ENCODE measurements around the gene MC4R.

Gene MC4R

DNA sequence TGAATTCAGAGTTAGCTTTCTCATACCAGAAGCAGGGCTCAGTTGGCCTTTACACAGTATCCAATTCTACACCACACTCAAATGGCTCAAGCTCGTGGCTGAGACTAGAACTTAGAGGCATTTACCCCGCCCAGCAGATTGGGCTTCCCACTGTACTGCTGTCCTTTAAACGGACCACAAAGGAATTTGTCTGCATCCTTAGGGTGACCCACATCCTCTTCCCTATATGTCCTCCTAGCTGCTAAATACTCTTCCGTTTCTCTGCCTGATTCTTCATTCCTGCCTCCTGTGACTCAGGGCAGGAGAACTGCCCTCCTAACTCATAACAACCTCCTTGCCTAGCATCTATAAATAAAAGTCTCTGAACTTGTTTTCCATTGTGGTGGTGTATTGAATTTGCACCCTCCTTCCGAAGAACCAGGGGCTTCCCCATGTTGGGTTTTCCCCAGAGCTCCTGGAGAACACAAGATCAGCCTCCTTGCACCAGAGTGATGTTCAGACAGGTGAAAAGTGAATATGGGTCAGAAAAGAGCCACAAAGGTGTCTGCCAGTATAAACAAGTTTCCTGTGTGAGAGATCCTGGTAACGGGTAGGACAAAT, 32.0 kb upstream of the MC4R start:
- DNase-seq (ENCODE audit: low read depth) = no peak
- H3K4me3 ChIP-seq (ENCODE audit: low read depth, low read length) = no peak overlapping the region
- TF ChIP-seq, protein P1, sequence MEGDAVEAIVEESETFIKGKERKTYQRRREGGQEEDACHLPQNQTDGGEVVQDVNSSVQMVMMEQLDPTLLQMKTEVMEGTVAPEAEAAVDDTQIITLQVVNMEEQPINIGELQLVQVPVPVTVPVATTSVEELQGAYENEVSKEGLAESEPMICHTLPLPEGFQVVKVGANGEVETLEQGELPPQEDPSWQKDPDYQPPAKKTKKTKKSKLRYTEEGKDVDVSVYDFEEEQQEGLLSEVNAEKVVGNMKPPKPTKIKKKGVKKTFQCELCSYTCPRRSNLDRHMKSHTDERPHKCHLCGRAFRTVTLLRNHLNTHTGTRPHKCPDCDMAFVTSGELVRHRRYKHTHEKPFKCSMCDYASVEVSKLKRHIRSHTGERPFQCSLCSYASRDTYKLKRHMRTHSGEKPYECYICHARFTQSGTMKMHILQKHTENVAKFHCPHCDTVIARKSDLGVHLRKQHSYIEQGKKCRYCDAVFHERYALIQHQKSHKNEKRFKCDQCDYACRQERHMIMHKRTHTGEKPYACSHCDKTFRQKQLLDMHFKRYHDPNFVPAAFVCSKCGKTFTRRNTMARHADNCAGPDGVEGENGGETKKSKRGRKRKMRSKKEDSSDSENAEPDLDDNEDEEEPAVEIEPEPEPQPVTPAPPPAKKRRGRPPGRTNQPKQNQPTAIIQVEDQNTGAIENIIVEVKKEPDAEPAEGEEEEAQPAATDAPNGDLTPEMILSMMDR (IDR thresholded peaks at IDR 0.05; ENCODE audit: low read depth, low read length, missing control alignments) = no peak

DNA sequence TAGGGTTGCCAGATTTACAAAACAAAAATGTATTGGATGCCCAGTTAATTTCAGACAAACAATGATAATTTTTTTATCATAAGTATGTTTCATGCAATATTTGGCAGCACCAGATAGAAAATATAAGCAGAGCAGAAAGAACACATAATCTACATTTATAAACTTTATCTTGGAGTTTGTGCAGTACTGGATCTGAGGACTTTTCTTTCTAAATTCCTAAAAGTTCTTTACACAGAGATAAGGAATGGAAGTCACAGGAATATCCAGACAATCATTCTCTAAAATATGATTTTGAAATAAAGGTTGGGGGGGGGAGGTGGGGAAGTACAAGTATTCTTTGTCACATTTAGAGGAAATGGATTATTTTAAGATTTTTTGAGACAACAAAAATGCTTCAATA, 28.8 kb upstream of the MC4R start:
- TF ChIP-seq, protein P1 (IDR thresholded peaks at IDR 0.05; ENCODE audit: low read depth, low read length, missing control alignments) = no peak
- H3K4me3 ChIP-seq (ENCODE audit: low read depth, low read length) = no peak overlapping the region
- no peak for DNase-seq (ENCODE audit: low read depth)

DNA sequence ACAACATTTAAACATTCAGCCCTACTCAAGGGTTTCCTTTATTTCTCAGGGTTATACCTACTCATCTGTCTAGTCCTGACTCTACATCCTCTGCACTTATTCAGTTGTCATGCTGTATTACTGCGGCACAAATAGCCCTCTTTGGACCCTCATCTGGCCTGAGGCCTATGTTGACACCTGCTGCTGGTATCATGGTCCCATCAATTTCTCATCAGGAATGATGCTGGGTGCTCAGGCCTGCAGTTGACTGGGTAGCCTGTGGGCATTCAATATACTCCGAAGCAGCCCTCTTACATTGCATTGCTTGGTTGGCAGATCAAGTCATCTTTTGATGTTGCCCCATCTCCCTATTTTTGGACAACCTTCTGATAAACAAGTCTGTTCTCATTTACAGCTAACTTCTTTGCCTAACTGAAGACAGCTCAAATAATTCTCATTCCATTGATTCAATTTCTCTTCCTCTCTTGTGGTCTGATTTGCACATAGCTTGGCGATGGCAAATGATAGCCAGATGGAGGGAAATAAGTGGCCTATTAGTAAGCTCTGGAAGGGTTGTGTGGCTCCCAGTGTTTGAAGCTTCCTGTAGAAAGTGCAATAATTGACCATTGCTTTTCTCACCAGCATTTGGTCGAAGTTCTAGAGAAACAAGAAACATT, 19.1 kb upstream of the MC4R start:
- H3K4me3 ChIP-seq (ENCODE audit: low read depth, low read length) = no peak overlapping the region
- DNase-seq (ENCODE audit: low read depth) = no peak
- TF ChIP-seq, protein P1 (IDR thresholded peaks at IDR 0.05; ENCODE audit: low read depth, low read length, missing control alignments) = no peak

DNA sequence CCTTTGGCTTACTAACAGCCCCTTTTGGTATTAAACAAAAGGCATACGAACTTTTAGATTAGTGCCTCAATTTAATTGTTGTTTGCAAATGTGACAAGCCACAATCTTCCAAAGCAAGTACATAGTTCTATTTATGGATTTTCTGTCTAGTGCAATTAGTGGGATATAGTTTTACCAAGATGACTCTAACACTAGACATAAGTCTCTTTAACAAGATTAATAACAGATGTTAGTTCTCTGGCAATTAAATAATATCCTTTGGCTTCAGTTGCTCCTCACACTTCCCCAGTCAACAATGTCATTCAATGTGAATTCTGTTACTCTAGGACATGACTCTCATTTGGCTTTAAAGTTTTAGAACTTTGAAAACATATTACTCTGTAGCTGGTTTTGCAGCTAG, 16.7 kb upstream of the MC4R start:
- TF ChIP-seq, protein P1 (IDR thresholded peaks at IDR 0.05; ENCODE audit: low read depth, low read length, missing control alignments) = no peak
- no peak overlapping the region for H3K4me3 ChIP-seq (ENCODE audit: low read depth, low read length)
- no peak for DNase-seq (ENCODE audit: low read depth)

GRCh38 chr18:60385693-60386092, 13.1 kb upstream of the MC4R start:
- H3K4me3 ChIP-seq (ENCODE audit: low read depth, low read length) = no peak overlapping the region
- TF ChIP-seq, protein P1 (IDR thresholded peaks at IDR 0.05; ENCODE audit: low read depth, low read length, missing control alignments) = no peak
- no peak for DNase-seq (ENCODE audit: low read depth)

GRCh38 chr18:60383893-60384292, 11.3 kb upstream of the MC4R start:
- TF ChIP-seq, protein P1 (IDR thresholded peaks at IDR 0.05; ENCODE audit: low read depth, low read length, missing control alignments) = no peak
- no peak for DNase-seq (ENCODE audit: low read depth)
- H3K4me3 ChIP-seq (ENCODE audit: low read depth, low read length) = no peak overlapping the region
